ENCODE measurements around the gene CAMSAP3.

The CAMSAP3 gene

GRCh38 chr19:7595466-7596133 lies at the start of gene CAMSAP3:
TSS of gene CAMSAP3 (plus strand) at chr19:7595863. CDS start at chr19:7596003, 140 bp downstream.
- no peak for TF ChIP-seq CTCF (IDR thresholded peaks at IDR 0.05; ENCODE audit: insufficient read depth, missing control alignments)
- FAIRE-seq (no peak), DNase-seq (ENCODE audit: insufficient read length, low spot score) (no peak)

GRCh38 chr19:7545904-7546303 lies 49.8 kb upstream of the CAMSAP3 start:
- no peak for TF ChIP-seq CTCF (IDR thresholded peaks at IDR 0.05; ENCODE audit: insufficient read depth, missing control alignments)
- FAIRE-seq (no peak), DNase-seq (ENCODE audit: insufficient read length, low spot score) (no peak)

- no peak for TF ChIP-seq CTCF (IDR thresholded peaks at IDR 0.05; ENCODE audit: insufficient read depth, missing control alignments)
- DNase-seq (ENCODE audit: insufficient read length, low spot score): no peak
- FAIRE-seq: no peak
Measured at GRCh38 chr19:7547159-7547558, 48.5 kb upstream of the CAMSAP3 start.

GRCh38 chr19:7549429-7550148 lies 46.1 kb upstream of the CAMSAP3 start:
- DNase-seq (ENCODE audit: insufficient read length, low spot score) (no peak), FAIRE-seq (no peak)
- TF ChIP-seq CTCF (IDR thresholded peaks at IDR 0.05; ENCODE audit: insufficient read depth, missing control alignments): no peak

GRCh38 chr19:7550169-7550770 lies 45.4 kb upstream of the CAMSAP3 start:
- no peak for FAIRE-seq
- no peak for TF ChIP-seq CTCF (IDR thresholded peaks at IDR 0.05; ENCODE audit: insufficient read depth, missing control alignments)
- DNase-seq (ENCODE audit: insufficient read length, low spot score): no peak

GRCh38 chr19:7550987-7551761 lies 44.5 kb upstream of the CAMSAP3 start:
- no peak for TF ChIP-seq CTCF (IDR thresholded peaks at IDR 0.05; ENCODE audit: insufficient read depth, missing control alignments)
- no peak for FAIRE-seq

More at GRCh38 chr19:7550987-7551761, 44.5 kb upstream of the CAMSAP3 start:
- no peak for DNase-seq (ENCODE audit: insufficient read length, low spot score)

All from D721Med (cell line).